Caco-2 (cell line): Measurements from ENCODE around the gene SLC11A1. TPM values are rescaled to one million over a fixed set of nuclear protein-coding genes. Genes with fewer than 3 reads are reported as not detected.

Experiments used
- BruUV-seq: library from RNA; stranded (reverse); fragments of 400-500 nt; replicated peaks from 2 replicates; lab custom pipeline; 2021; lab: Mats Ljungman, UMichigan
- CTCF ChIA-PET: fragments of 300-600 bp; sonication (Branson Sonifier 250); formaldehyde crosslinking; loops from one replicate; lab custom pipeline; 2022; ENCODE audit warnings: antibody characterized with exemption; lab: Charles Lee
- POLR2A ChIA-PET: fragments of 300-600 bp; sonication (Branson Sonifier 250); formaldehyde crosslinking; loops from one replicate; lab custom pipeline; 2022; ENCODE audit warnings: antibody characterized with exemption; lab: Charles Lee
- DNase-seq, 2 experiments: peaks; one replicate each; pipeline versions ENCODE4 v3.0.0 to v3.0.0-alpha.2; 2020 to 2022
- H3K27me3 ChIP-seq: replicated peaks from 2 replicates; pipeline ENCODE4 v1.6.0; 2011; ENCODE audit warnings: low read length; ENCODE audit not compliant: control insufficient read depth, insufficient read depth
- H3K36me3 ChIP-seq: 2 replicates; pipeline ENCODE4 v1.5.1; 2011; ENCODE audit warnings: low read length; ENCODE audit not compliant: control insufficient read depth, insufficient read depth
- H3K4me1 ChIP-seq: fragments of 250-450 bp; sonication (Bioruptor Pico); 2 replicates; pipeline ENCODE4 v1.5.1; 2020; ENCODE audit warnings: mild to moderate bottlenecking
- H3K4me3 ChIP-seq: 2 replicates; pipeline ENCODE4 v1.5.1; 2011; ENCODE audit warnings: low read depth, mild to moderate bottlenecking, control low read depth, low read length
- H3K9me3 ChIP-seq: fragments of 250-450 bp; sonication (Bioruptor Pico); 2 replicates; pipeline ENCODE4 v1.5.1; 2020; ENCODE audit warnings: mild to moderate bottlenecking, moderate library complexity
- H3K27ac Mint-ChIP-seq: one replicate; pipeline ENCODE4 v1.8.0; 2022; ENCODE audit warnings: mixed read lengths; ENCODE audit not compliant: unreplicated experiment
- H3K27me3 Mint-ChIP-seq: one replicate; pipeline ENCODE4 v1.8.0; 2022; ENCODE audit warnings: mixed read lengths; ENCODE audit not compliant: insufficient read depth, unreplicated experiment
- H3K36me3 Mint-ChIP-seq: one replicate; pipeline ENCODE4 v1.8.0; 2022; ENCODE audit warnings: mild to moderate bottlenecking, mixed read lengths; ENCODE audit not compliant: insufficient read depth, unreplicated experiment
- H3K4me1 Mint-ChIP-seq: one replicate; pipeline ENCODE4 v1.8.0; 2022; ENCODE audit warnings: low read depth, mixed read lengths; ENCODE audit not compliant: unreplicated experiment
- H3K4me3 Mint-ChIP-seq: one replicate; pipeline ENCODE4 v1.8.0; 2022; ENCODE audit warnings: mild to moderate bottlenecking, moderate library complexity, mixed read lengths; ENCODE audit not compliant: unreplicated experiment
- H3K9me3 Mint-ChIP-seq: one replicate; pipeline ENCODE4 v1.8.0; 2022; ENCODE audit warnings: mixed read lengths; ENCODE audit not compliant: unreplicated experiment
- CTCF ChIP-seq, 2 experiments: fragments of 200-600 bp in 1 of 2; IDR thresholded peaks; 1 replicate in 1 of 2; 2 replicates in 1 of 2; pipeline versions ENCODE4 v1.5.1 to v1.8.0; 2011 to 2022; ENCODE audit warnings: antibody characterized with exemption in 1 of 2, control low read depth in 1 of 2, inconsistent platforms in 1 of 2, low read depth in 1 of 2, low read length in 1 of 2, mild to moderate bottlenecking in 1 of 2, moderate library complexity in 1 of 2; ENCODE audit not compliant: insufficient read depth in 1 of 2, severe bottlenecking in 1 of 2, unreplicated experiment in 1 of 2
- intact Hi-C: fragments of 100-400 bp; cut with micrococcal nuclease; formaldehyde crosslinking; loops from one replicate; pipeline ENCODE4 v1.10.0; 2022; ENCODE audit not compliant: unreplicated experiment
- total RNA-seq: library from RNA; stranded (reverse); gene quantifications from 2 replicates; pipeline ENCODE4 v1.2.3, GENCODE V29; 2022

Gene SLC11A1
- total RNA-seq, 1 experiment from 2014 or later: 0.32 TPM

GRCh38 chr2:218429911-218430692, 48.0 kb downstream of the SLC11A1 start:
- Histone ChIP-seq H3K4me3 (no peak overlapping the region), H3K36me3 (peaks cover 14% of the 10 kb centered on the region), H3K27me3 (no peaks in the 10 kb centered on the region), H3K9me3 (no peaks in the 10 kb centered on the region), H3K4me1 (no peaks in the 10 kb centered on the region)
- no peaks in the 10 kb centered on the region for H3K27me3 Mint-ChIP-seq
- peaks cover 6% of the 10 kb centered on the region for H3K4me1 Mint-ChIP-seq
- H3K36me3 Mint-ChIP-seq: peaks cover 98% of the 10 kb centered on the region
- no TSS peak for BruUV-seq
- H3K4me3 Mint-ChIP-seq: no peak overlapping the region
- TF ChIP-seq CTCF (IDR thresholded peaks at IDR 0.05; ENCODE audit: insufficient read depth in 1 of 2, low read depth in 1 of 2, low read length in 1 of 2, severe bottlenecking in 1 of 2, unreplicated experiment in 1 of 2): no peak
- peak overlapping the region; percentile 14 for H3K27ac Mint-ChIP-seq
- no peak for DNase-seq
- intact Hi-C loops: no loop called here
- CTCF ChIA-PET: interaction anchor here (1.4 kb wide), 1 partner anchor 11 kb away, joined by 11 read pairs; the partner anchor contains the start of gene VIL1
- H3K9me3 Mint-ChIP-seq: no peaks in the 10 kb centered on the region
- POLR2A ChIA-PET: interaction anchor here (0.8 to 1.4 kb wide), 3 partner anchors 11 to 15 kb away, joined by 4 to 5 read pairs (median 4); partner anchors contain the start of gene VIL1

DNA sequence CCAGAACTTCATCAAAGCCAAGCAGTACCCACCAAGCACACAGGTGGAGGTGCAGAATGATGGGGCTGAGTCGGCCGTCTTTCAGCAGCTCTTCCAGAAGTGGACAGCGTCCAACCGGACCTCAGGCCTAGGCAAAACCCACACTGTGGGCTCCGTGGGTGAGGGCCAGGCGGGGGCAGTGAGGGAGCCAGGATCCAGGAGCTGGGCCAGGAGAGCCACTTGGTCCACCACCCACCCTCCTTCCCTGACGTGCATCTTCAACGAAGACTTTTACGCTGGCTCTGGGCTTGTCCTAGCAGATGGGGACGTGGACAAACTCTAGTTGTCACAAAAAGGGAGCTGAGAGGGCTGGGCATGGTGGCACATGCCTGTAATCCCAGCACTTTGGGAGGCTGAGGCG, 48.6 kb downstream of the SLC11A1 start:
- Mint-ChIP-seq H3K36me3 (peaks cover 97% of the 10 kb centered on the region), H3K27me3 (no peaks in the 10 kb centered on the region), H3K4me1 (peaks cover 6% of the 10 kb centered on the region), H3K9me3 (no peaks in the 10 kb centered on the region), H3K27ac (peak overlapping the region; percentile 14), H3K4me3 (no peak overlapping the region)
- Histone ChIP-seq H3K27me3 (no peaks in the 10 kb centered on the region), H3K4me3 (no peak overlapping the region), H3K9me3 (no peaks in the 10 kb centered on the region), H3K4me1 (no peaks in the 10 kb centered on the region), H3K36me3 (peaks cover 18% of the 10 kb centered on the region)
- CTCF ChIA-PET: interaction anchor here (0.5 to 1.4 kb wide), 3 partner anchors 10 to 31 kb away, joined by 3 to 11 read pairs (median 3); partner anchors contain the start of genes CTDSP1 and VIL1
- TF ChIP-seq CTCF (IDR thresholded peaks at IDR 0.05; ENCODE audit: insufficient read depth in 1 of 2, low read depth in 1 of 2, low read length in 1 of 2, severe bottlenecking in 1 of 2, unreplicated experiment in 1 of 2): no peak
- DNase-seq: peak in 1 of 2 experiments; percentile 22
- no TSS peak for BruUV-seq
- intact Hi-C loops: no loop called here
- POLR2A ChIA-PET: interaction anchor here (0.8 to 1.4 kb wide), 2 partner anchors 12 to 14 kb away, joined by 4 to 5 read pairs; partner anchors contain the start of gene VIL1

GRCh38 chr2:218431878-218432277, 49.8 kb downstream of the SLC11A1 start:
- no TSS peak for BruUV-seq
- POLR2A ChIA-PET: interaction anchor here (0.7 to 1.4 kb wide), 2 partner anchors 13 to 136 kb away, joined by 5 to 14 read pairs; partner anchors contain the start of gene VIL1
- H3K4me1 ChIP-seq: no peaks in the 10 kb centered on the region

More at GRCh38 chr2:218431878-218432277, 49.8 kb downstream of the SLC11A1 start:
- H3K27me3 ChIP-seq: no peaks in the 10 kb centered on the region
- no peaks in the 10 kb centered on the region for H3K9me3 ChIP-seq
- intact Hi-C loops: no loop called here
- no peaks in the 10 kb centered on the region for H3K9me3 Mint-ChIP-seq
- CTCF ChIA-PET: interaction anchor here (1.4 kb wide), 1 partner anchor 13 kb away, joined by 11 read pairs; the partner anchor contains the start of gene VIL1
- H3K27ac Mint-ChIP-seq: no peak overlapping the region
- H3K36me3 ChIP-seq: peaks cover 22% of the 10 kb centered on the region
- DNase-seq: peak in 1 of 2 experiments; percentile 22
- peaks cover 97% of the 10 kb centered on the region for H3K36me3 Mint-ChIP-seq
- H3K4me3 Mint-ChIP-seq: no peak overlapping the region
- H3K4me3 ChIP-seq: no peak overlapping the region
- no peaks in the 10 kb centered on the region for H3K27me3 Mint-ChIP-seq
- H3K4me1 Mint-ChIP-seq: peaks cover 6% of the 10 kb centered on the region
- TF ChIP-seq CTCF (IDR thresholded peaks at IDR 0.05; ENCODE audit: insufficient read depth in 1 of 2, low read depth in 1 of 2, low read length in 1 of 2, severe bottlenecking in 1 of 2, unreplicated experiment in 1 of 2): no peak
